ENCODE results near the gene DUSP16.

- TF ChIP-seq POLR2A (IDR thresholded peaks at IDR 0.05; ENCODE audit: low read depth, low read length) = no peak
- TF ChIP-seq TAF1 (IDR thresholded peaks at IDR 0.05; ENCODE audit: low read depth, low read length) = no peak
- no peak for TF ChIP-seq POLR2AphosphoS5 (IDR thresholded peaks at IDR 0.05; ENCODE audit: low read depth, low read length)
- no peak for TF ChIP-seq SPI1 (IDR thresholded peaks at IDR 0.05; ENCODE audit: low read depth, low read length)
Observed at GRCh38 chr12:12449533-12450025, 113.1 kb downstream of the DUSP16 start.
